SK-N-SH (cell line): ENCODE data around the gene RNLS. TPM values are rescaled to one million over a fixed set of nuclear protein-coding genes. Genes with fewer than 3 reads are reported as not detected.
A peak's percentile ranks its signal among the peaks of the same experiment; 100 is the strongest.

Source experiments
- CTCF ChIA-PET: fragments of 300-600, 350-600 bp; formaldehyde crosslinking; extraction: SDS; loops from one replicate; lab custom pipeline; 2021; lab: Yijun Ruan, JAX
- POLR2A ChIA-PET: fragments of 350-600 bp; sonication (Branson Sonifier 250); formaldehyde crosslinking; extraction: SDS; loops from one replicate; lab custom pipeline; 2020; ENCODE audit warnings: antibody characterized with exemption, inconsistent platforms; lab: Yijun Ruan, JAX
- DNase-seq: peaks from one replicate; pipeline ENCODE4 v3.0.0; 2012
- H2AFZ ChIP-seq: fragments of 200-600 bp; sonication (generic); 2 replicates; pipeline ENCODE4 v1.8.1; 2016; ENCODE audit warnings: antibody characterized with exemption, mild to moderate bottlenecking, low read depth
- H3F3A ChIP-seq: fragments of 200-600 bp; sonication (generic); replicated peaks from 2 replicates; pipeline ENCODE3; 2016; ENCODE audit warnings: antibody characterized with exemption, mild to moderate bottlenecking; ENCODE audit not compliant: insufficient read depth
- H3K27ac ChIP-seq, 2 experiments: fragments of 200-500 bp in 1 of 2; fragments of 200-600 bp in 1 of 2; sonication (Bioruptor generic) in 1 of 2; sonication (generic), shearing (Covaris generic) in 1 of 2; 2 replicates each; pipeline versions ENCODE4 v1.5.1 to v1.6.1; 2014 to 2016; ENCODE audit warnings: low read depth in 2 of 2, inconsistent platforms in 1 of 2, low read length in 1 of 2, mild to moderate bottlenecking in 1 of 2, mixed read lengths in 1 of 2
- H3K27me3 ChIP-seq: fragments of 200-600 bp; sonication (generic), shearing (Covaris generic); 2 replicates; pipeline ENCODE4 v1.6.1; 2016; ENCODE audit warnings: mixed run types; ENCODE audit not compliant: insufficient read depth
- H3K36me3 ChIP-seq, 2 experiments: fragments of 200-500 bp in 1 of 2; fragments of 200-600 bp in 1 of 2; sonication (Bioruptor generic) in 1 of 2; sonication (generic) in 1 of 2; replicated peaks in 1 of 2; 2 replicates each; pipeline versions ENCODE3 to v1.5.1; 2014 to 2016; ENCODE audit warnings: low read length in 1 of 2, mild to moderate bottlenecking in 1 of 2; ENCODE audit not compliant: insufficient read depth in 2 of 2, control insufficient read depth in 1 of 2
- H3K4me1 ChIP-seq, 2 experiments: fragments of 200-500 bp in 1 of 2; fragments of 200-600 bp in 1 of 2; sonication (Bioruptor generic) in 1 of 2; sonication (generic), shearing (Covaris generic) in 1 of 2; 2 replicates each; pipeline versions ENCODE4 v1.5.1 to v1.6.1; 2014 to 2016; ENCODE audit warnings: low read depth in 1 of 2, low read length in 1 of 2, mixed run types in 1 of 2; ENCODE audit not compliant: insufficient read depth in 2 of 2, control insufficient read depth in 1 of 2
- H3K4me2 ChIP-seq: fragments of 200-600 bp; sonication (generic), shearing (Covaris generic); 2 replicates; pipeline ENCODE4 v1.6.1; 2017; ENCODE audit warnings: mixed run types
- H3K4me3 ChIP-seq, 2 experiments: fragments of 200-500 bp in 1 of 2; fragments of 200-600 bp in 1 of 2; sonication (Bioruptor generic) in 1 of 2; sonication (generic), shearing (Covaris generic) in 1 of 2; 2 replicates each; pipeline versions ENCODE4 v1.5.1 to v1.8.1; 2014 to 2016; ENCODE audit warnings: low read depth in 2 of 2, inconsistent platforms in 1 of 2, low read length in 1 of 2, mild to moderate bottlenecking in 1 of 2, mixed read lengths in 1 of 2, moderate library complexity in 1 of 2
- H3K79me2 ChIP-seq: fragments of 200-600 bp; sonication (generic); 2 replicates; pipeline ENCODE4 v1.8.1; 2017; ENCODE audit warnings: mild to moderate bottlenecking; ENCODE audit not compliant: insufficient read depth
- H3K9ac ChIP-seq: fragments of 200-600 bp; sonication (generic); 2 replicates; pipeline ENCODE4 v1.6.1; 2017; ENCODE audit warnings: mixed run types
- H3K9me2 ChIP-seq: fragments of 200-600 bp; sonication (generic); 2 replicates; pipeline ENCODE4 v1.6.1; 2017; ENCODE audit warnings: mixed run types
- H3K9me3 ChIP-seq: fragments of 200-600 bp; sonication (generic); 2 replicates; pipeline ENCODE4 v1.6.1; 2017; ENCODE audit warnings: mixed run types, mild to moderate bottlenecking, moderate library complexity
- H4K20me1 ChIP-seq: fragments of 200-600 bp; sonication (generic); 2 replicates; pipeline ENCODE4 v1.6.1; 2017; ENCODE audit warnings: mild to moderate bottlenecking, mixed run types; ENCODE audit not compliant: insufficient read depth
- CHD2 ChIP-seq: fragments of 150-350 bp; IDR thresholded peaks from 2 replicates; pipeline ENCODE4 v1.6.1; 2018; ENCODE audit warnings: low read length; ENCODE audit not compliant: partially characterized antibody
- CTCF ChIP-seq: fragments of 200-600 bp; sonication (generic); IDR thresholded peaks from 2 replicates; pipeline ENCODE4 v1.6.1; 2017; ENCODE audit warnings: antibody characterized with exemption, mild to moderate bottlenecking, moderate library complexity
- FOSL2 ChIP-seq: IDR thresholded peaks from 2 replicates; pipeline ENCODE4 v1.4.0; 2012; ENCODE audit warnings: low read depth, mild to moderate bottlenecking, moderate library complexity, borderline replicate concordance
- FOXJ3 ChIP-seq: sonication (generic); formaldehyde crosslinking; IDR thresholded peaks from 2 replicates; pipeline ENCODE4 v1.5.1; 2020; ENCODE audit warnings: mild to moderate bottlenecking, missing genetic modification reagents
- FOXM1 ChIP-seq: IDR thresholded peaks from 2 replicates; pipeline ENCODE4 v1.4.0; 2012; ENCODE audit warnings: low read depth, mild to moderate bottlenecking
- GABPA ChIP-seq: IDR thresholded peaks from 2 replicates; pipeline ENCODE4 v1.4.0; 2012; ENCODE audit warnings: low read depth, mild to moderate bottlenecking
- GATA2 ChIP-seq: sonication (generic); formaldehyde crosslinking; IDR thresholded peaks from 2 replicates; pipeline ENCODE4 v1.5.0; 2020; ENCODE audit warnings: mild to moderate bottlenecking, missing genetic modification reagents
- IRF3 ChIP-seq: fragments of 150-350 bp; IDR thresholded peaks from 2 replicates; pipeline ENCODE4 v1.6.1; 2016; ENCODE audit warnings: mild to moderate bottlenecking, low read depth, low read length
- MEF2A ChIP-seq: IDR thresholded peaks from 2 replicates; pipeline ENCODE4 v1.4.0; 2012; ENCODE audit warnings: low read depth, borderline replicate concordance
- MXI1 ChIP-seq: IDR thresholded peaks from 2 replicates; pipeline ENCODE4 v1.6.1; 2012; ENCODE audit warnings: mild to moderate bottlenecking, low read depth, low read length, improper control_type of control experiment
- NFIC ChIP-seq: IDR thresholded peaks from 2 replicates; pipeline ENCODE4 v1.4.0; 2012; ENCODE audit warnings: borderline replicate concordance
- NRF1 ChIP-seq: IDR thresholded peaks from 2 replicates; pipeline ENCODE4 v1.6.1; 2012; ENCODE audit warnings: low read depth, mild to moderate bottlenecking, low read length
- POLR2AphosphoS5 ChIP-seq: IDR thresholded peaks from 2 replicates; pipeline ENCODE4 v1.6.1; 2012; ENCODE audit warnings: low read depth, low read length
- RCOR1 ChIP-seq: fragments of 150-350 bp; IDR thresholded peaks from 2 replicates; pipeline ENCODE4 v1.6.1; 2017; ENCODE audit warnings: antibody characterized with exemption, low read length
- RFX5 ChIP-seq: IDR thresholded peaks from 2 replicates; pipeline ENCODE4 v1.6.1; 2012; ENCODE audit warnings: mild to moderate bottlenecking, improper control_type of control experiment, low read length
- SMC3 ChIP-seq: IDR thresholded peaks from 2 replicates; pipeline ENCODE4 v1.6.1; 2012; ENCODE audit warnings: low read depth, low read length, improper control_type of control experiment
- TEAD4 ChIP-seq: IDR thresholded peaks from 2 replicates; pipeline ENCODE4 v1.4.0; 2012; ENCODE audit warnings: mild to moderate bottlenecking, borderline replicate concordance; ENCODE audit not compliant: insufficient read depth
- USF1 ChIP-seq: IDR thresholded peaks from 2 replicates; pipeline ENCODE4 v1.4.0; 2012; ENCODE audit warnings: low read depth, borderline replicate concordance
- YY1 ChIP-seq: IDR thresholded peaks from 2 replicates; pipeline ENCODE4 v1.4.0; 2012; ENCODE audit warnings: low read depth, mild to moderate bottlenecking
- WGBS: methylation state at CpG from one replicate; pipeline ENCODE4 v1.1.6; 2017; ENCODE audit warnings: low lambda C conversion rate; 5-methylcytosine and 5-hydroxymethylcytosine counted together
- polyA plus RNA-seq, 3 experiments: library from polyadenylated mRNA; depleted of rRNA; stranded (reverse); fragments of >200 nt; gene quantifications; 2 replicates each; pipeline ENCODE4 v1.2.3, GENCODE V29; 2012

Gene RNLS
- polyA plus RNA-seq, 1 of the 3 experiments (the other 2 are of a cell fraction) = not detected

GRCh38 chr10:88467835-88468485 lies 115.2 kb downstream of the RNLS start:
- ChIA-PET POLR2A (no interaction called here), CTCF (interaction anchor here (0.9 to 1.5 kb wide), 3 partner anchors 9 to 55 kb away, joined by 3 read pairs; no protein-coding TSS in a partner anchor)
- Histone ChIP-seq H3K9me2 (no peaks in the 10 kb centered on the region), H3K79me2 (no peaks in the 10 kb centered on the region), H3F3A (peaks cover 5% of the 10 kb centered on the region), H3K27me3 (no peaks in the 10 kb centered on the region), H3K4me3 (no peak overlapping the region), H3K9ac (no peak overlapping the region), H3K36me3 (no peaks in the 10 kb centered on the region), H4K20me1 (no peaks in the 10 kb centered on the region), H3K9me3 (no peaks in the 10 kb centered on the region), H3K4me1 (no peaks in the 10 kb centered on the region), H3K27ac (peak overlapping the region in 1 of 2 experiments; percentile 39; a peak in 1 of 4 replicates), H3K4me2 (no peak overlapping the region), H2AFZ (no peak overlapping the region)
- 42% methylated on average over 4 of the region's 4 CpGs for WGBS
- no peak for DNase-seq
- TF ChIP-seq FOXM1 (no peak), USF1 (no peak), CHD2 (no peak), SMC3 (no peak), GATA2 (no peak), RCOR1 (no peak), YY1 (no peak), MEF2A (no peak)

- Histone ChIP-seq H3K4me3 (no peak overlapping the region), H3F3A (peaks cover 5% of the 10 kb centered on the region), H3K36me3 (no peaks in the 10 kb centered on the region), H3K27me3 (no peaks in the 10 kb centered on the region), H4K20me1 (no peaks in the 10 kb centered on the region), H3K4me2 (no peak overlapping the region), H3K9me3 (no peaks in the 10 kb centered on the region), H2AFZ (no peak overlapping the region), H3K27ac (no peak overlapping the region), H3K4me1 (no peaks in the 10 kb centered on the region), H3K9ac (no peak overlapping the region), H3K79me2 (no peaks in the 10 kb centered on the region), H3K9me2 (no peaks in the 10 kb centered on the region)
- DNase-seq = no peak
- 94% methylated on average over 3 of the region's 3 CpGs for WGBS
- CTCF ChIA-PET = interaction anchor here (1.1 to 1.7 kb wide), 5 partner anchors 8 to 77 kb away, joined by 3 to 5 read pairs (median 3); no protein-coding TSS in a partner anchor
- POLR2A ChIA-PET = no interaction called here
- TF ChIP-seq NRF1 (no peak), POLR2AphosphoS5 (no peak)
Observed at GRCh38 chr10:88466786-88467185, 116.3 kb downstream of the RNLS start.

GRCh38 chr10:88465765-88466164 lies 117.4 kb downstream of the RNLS start:
- TF ChIP-seq MXI1 (no peak), CTCF (no peak), IRF3 (no peak), RFX5 (no peak), TEAD4 (no peak), GABPA (no peak), NFIC (no peak), FOXJ3 (CRISPR knock-in tag) (no peak), FOSL2 (no peak)
- POLR2A ChIA-PET = no interaction called here

More at GRCh38 chr10:88465765-88466164, 117.4 kb downstream of the RNLS start:
- H2AFZ ChIP-seq = no peak overlapping the region
- H4K20me1 ChIP-seq = no peaks in the 10 kb centered on the region
- no peaks in the 10 kb centered on the region for H3K4me1 ChIP-seq
- H3K4me3 ChIP-seq = no peak overlapping the region
- CTCF ChIA-PET = interaction anchor here (1.1 to 1.7 kb wide), 3 partner anchors 9 to 76 kb away, joined by 3 to 5 read pairs (median 3); no protein-coding TSS in a partner anchor
- no peak for DNase-seq
- no peaks in the 10 kb centered on the region for H3K79me2 ChIP-seq
- no peaks in the 10 kb centered on the region for H3K9me2 ChIP-seq
- no peak overlapping the region for H3K4me2 ChIP-seq
- no peak overlapping the region for H3K9ac ChIP-seq
- H3K36me3 ChIP-seq = no peaks in the 10 kb centered on the region
- no peaks in the 10 kb centered on the region for H3K27me3 ChIP-seq
- peaks cover 5% of the 10 kb centered on the region for H3F3A ChIP-seq
- H3K9me3 ChIP-seq = no peaks in the 10 kb centered on the region
- no peak overlapping the region for H3K27ac ChIP-seq
